Occipital lobe (tissue), 2 donors: ENCODE measurements around the gene VIPR1. TPM values are rescaled to one million over a fixed set of nuclear protein-coding genes. Genes with fewer than 3 reads are reported as not detected.
A peak's percentile ranks its signal among the peaks of the same experiment; 100 is the strongest.

ENCODE experiments used
- DNase-seq: peaks from one replicate; lab custom pipeline; 2025; lab: John Stamatoyannopoulos, UW
- total RNA-seq: library from RNA; depleted of rRNA; stranded (reverse); fragments of >200 nt; gene quantifications from one replicate; pipeline ENCODE4 v1.2.3, GENCODE V29; 2014

The VIPR1 gene
- total RNA-seq, 1 donor from 2014 or later = 0.16 TPM

GRCh38 chr3:42493798-42494151 lies 8.7 kb upstream of the VIPR1 start:
- DNase-seq = no peak

GRCh38 chr3:42495393-42495792 lies 7.0 kb upstream of the VIPR1 start:
- DNase-seq = no peak

GRCh38 chr3:42497009-42497731 lies 5.3 kb upstream of the VIPR1 start:
- DNase-seq = no peak

GRCh38 chr3:42498034-42498433 lies 4.4 kb upstream of the VIPR1 start:
- no peak for DNase-seq

- DNase-seq = peak; percentile 76
Measured at GRCh38 chr3:42498791-42499477, 3.5 kb upstream of the VIPR1 start.

GRCh38 chr3:42499478-42499871 lies 3.0 kb upstream of the VIPR1 start:
- no peak for DNase-seq

GRCh38 chr3:42500091-42500490 lies 2.4 kb upstream of the VIPR1 start:
- no peak for DNase-seq

GRCh38 chr3:42500909-42501308 lies 1.5 kb upstream of the VIPR1 start:
- DNase-seq = no peak

GRCh38 chr3:42501321-42501680 lies 1.1 kb upstream of the VIPR1 start:
- DNase-seq = no peak

GRCh38 chr3:42501681-42502428 lies 588 bp upstream of the VIPR1 start:
- DNase-seq = no peak

GRCh38 chr3:42503251-42503924 lies 945 bp downstream of the VIPR1 start:
- no peak for DNase-seq

- DNase-seq = no peak
Measured at GRCh38 chr3:42503957-42504333, 1.5 kb downstream of the VIPR1 start.

- no peak for DNase-seq
Measured at GRCh38 chr3:42504334-42505127, 2.1 kb downstream of the VIPR1 start.

GRCh38 chr3:42505128-42505848 lies 2.8 kb downstream of the VIPR1 start:
- no peak for DNase-seq

GRCh38 chr3:42505849-42506410 lies 3.5 kb downstream of the VIPR1 start:
- no peak for DNase-seq

- no peak for DNase-seq
Measured at GRCh38 chr3:42507252-42507651, 4.8 kb downstream of the VIPR1 start.

- no peak for DNase-seq
Measured at GRCh38 chr3:42507761-42508335, 5.4 kb downstream of the VIPR1 start.

- DNase-seq = no peak
Measured at GRCh38 chr3:42508562-42508961, 6.1 kb downstream of the VIPR1 start.

- no peak for DNase-seq
Measured at GRCh38 chr3:42509111-42509510, 6.7 kb downstream of the VIPR1 start.

- no peak for DNase-seq
Measured at GRCh38 chr3:42510325-42510724, 7.9 kb downstream of the VIPR1 start.
